GM19463 (cell line): ENCODE measurements around the gene KCTD8.
"Not testable (repeated sequence)": the region's sequence is repeated elsewhere in the genome, so short reads cannot be mapped to it uniquely, and the experiment has no call there.

Source experiments
- ATAC-seq: cut with Tn5 transposase; IDR thresholded peaks from one replicate; pipeline ENCODE4 v1.9.1; 2021; ENCODE audit warnings: mild to moderate bottlenecking, moderate library complexity; ENCODE audit not compliant: unreplicated experiment

KCTD8 gene

GRCh38 chr4:44342800-44343199 is 105.8 kb downstream of the KCTD8 start:
- ATAC-seq: no peak

GRCh38 chr4:44326741-44327140 is 121.9 kb downstream of the KCTD8 start:
- ATAC-seq: no peak

GRCh38 chr4:44320833-44321232 is 127.8 kb downstream of the KCTD8 start:
- no peak for ATAC-seq

GRCh38 chr4:44319129-44319528 is 129.5 kb downstream of the KCTD8 start:
- ATAC-seq: no peak

- no peak for ATAC-seq
These were observed 134.9 kb downstream of the KCTD8 start for GRCh38 chr4:44313702-44314101.

GRCh38 chr4:44287505-44287904 is 161.1 kb downstream of the KCTD8 start:
- no peak for ATAC-seq

GRCh38 chr4:44279469-44279868 is 169.1 kb downstream of the KCTD8 start:
- ATAC-seq: no peak

GRCh38 chr4:44279066-44279465 is 169.5 kb downstream of the KCTD8 start:
- ATAC-seq: no peak

GRCh38 chr4:44257461-44257860 is 191.1 kb downstream of the KCTD8 start:
- ATAC-seq: no peak

GRCh38 chr4:44256414-44256813 is 192.2 kb downstream of the KCTD8 start:
- no peak for ATAC-seq

GRCh38 chr4:44237643-44238042 is 211.0 kb downstream of the KCTD8 start:
- no peak for ATAC-seq

- no peak for ATAC-seq
These were observed 212.7 kb downstream of the KCTD8 start for GRCh38 chr4:44235897-44236296.

GRCh38 chr4:44232262-44232661 is 216.3 kb downstream of the KCTD8 start:
- no peak for ATAC-seq

GRCh38 chr4:44231006-44231405 is 217.6 kb downstream of the KCTD8 start:
- ATAC-seq: no peak

GRCh38 chr4:44228326-44228725 is 220.3 kb downstream of the KCTD8 start:
- no peak for ATAC-seq

- no peak for ATAC-seq
These were observed 227.2 kb downstream of the KCTD8 start for GRCh38 chr4:44221407-44221806.

- ATAC-seq: no peak
These were observed 237.9 kb downstream of the KCTD8 start for GRCh38 chr4:44210750-44211149.

- ATAC-seq: no peak
These were observed 251.8 kb downstream of the KCTD8 start for GRCh38 chr4:44196796-44197195.

GRCh38 chr4:44194365-44194764 is 254.2 kb downstream of the KCTD8 start:
- ATAC-seq: no peak

- no peak for ATAC-seq
These were observed 261.8 kb downstream of the KCTD8 start for GRCh38 chr4:44186850-44187246.

- ATAC-seq: no peak
These were observed 262.3 kb downstream of the KCTD8 start for GRCh38 chr4:44186096-44186849.

- ATAC-seq: not testable (repeated sequence)
These were observed 266.9 kb downstream of the KCTD8 start for GRCh38 chr4:44181491-44182349.
